ENCODE data around the gene MACROD1. TPM values are rescaled to one million over a fixed set of nuclear protein-coding genes. Genes with fewer than 3 reads are reported as not detected.

MACROD1 gene
- total and polyA plus RNA-seq, 5 donors from 2014 or later = 5.3 to 12.7 (median 6.5) TPM

- no peaks in the 10 kb centered on the region for H3K27me3 ChIP-seq (ENCODE audit: control insufficient read depth, insufficient read depth, low read length)
- ATAC-seq (ENCODE audit: low read depth in 2 of 2) = no peak
- Mint-ChIP-seq H3K4me1 (peaks cover 0 to 11% (median 2%) of the 10 kb centered on the region in 4 donors), H3K27ac (no peak overlapping the region), H3K9me3 (no peaks in the 10 kb centered on the region), H3K4me3 (no peak overlapping the region), H3K27me3 (peaks cover 21% of the 10 kb centered on the region), H3K36me3 (peaks cover 7% of the 10 kb centered on the region)
- no peaks in the 10 kb centered on the region for H3K9me3 ChIP-seq (ENCODE audit: control insufficient read depth in 2 of 2, low read length in 2 of 2)
- H3K4me1 ChIP-seq (ENCODE audit: control insufficient read depth, insufficient read depth, low read length, poor library complexity, severe bottlenecking) = peaks cover 11% of the 10 kb centered on the region
- no peak overlapping the region for H3K27ac ChIP-seq (ENCODE audit: insufficient read depth, low read length, poor library complexity, severe bottlenecking)
- no peak for DNase-seq
- no peaks in the 10 kb centered on the region for H3K36me3 ChIP-seq (ENCODE audit: control insufficient read depth, insufficient read depth, low read length)
- H3K4me3 ChIP-seq (ENCODE audit: low read depth, low read length) = no peak overlapping the region
Observed at GRCh38 chr11:64064374-64065140, 101.4 kb downstream of the MACROD1 start.

- H3K4me1 Mint-ChIP-seq = peaks cover 0 to 11% (median 2%) of the 10 kb centered on the region in 4 donors
- no peak overlapping the region for H3K27ac Mint-ChIP-seq
- Histone ChIP-seq H3K4me3 (ENCODE audit: low read depth, low read length) (no peak overlapping the region), H3K27ac (ENCODE audit: insufficient read depth, low read length, poor library complexity, severe bottlenecking) (no peak overlapping the region), H3K36me3 (ENCODE audit: control insufficient read depth, insufficient read depth, low read length) (no peaks in the 10 kb centered on the region), H3K9me3 (ENCODE audit: control insufficient read depth in 2 of 2, low read length in 2 of 2) (no peaks in the 10 kb centered on the region), H3K27me3 (ENCODE audit: control insufficient read depth, insufficient read depth, low read length) (no peaks in the 10 kb centered on the region), H3K4me1 (ENCODE audit: control insufficient read depth, insufficient read depth, low read length, poor library complexity, severe bottlenecking) (peaks cover 11% of the 10 kb centered on the region)
- no peak overlapping the region for H3K4me3 Mint-ChIP-seq
- H3K36me3 Mint-ChIP-seq = peaks cover 7% of the 10 kb centered on the region
- peaks cover 21% of the 10 kb centered on the region for H3K27me3 Mint-ChIP-seq
- DNase-seq (no peak), ATAC-seq (ENCODE audit: low read depth in 2 of 2) (no peak)
- no peaks in the 10 kb centered on the region for H3K9me3 Mint-ChIP-seq
Observed at GRCh38 chr11:64063777-64064176, 102.1 kb downstream of the MACROD1 start.

- Histone ChIP-seq H3K4me1 (ENCODE audit: control insufficient read depth, insufficient read depth, low read length, poor library complexity, severe bottlenecking) (peaks cover 11% of the 10 kb centered on the region), H3K27me3 (ENCODE audit: control insufficient read depth, insufficient read depth, low read length) (no peaks in the 10 kb centered on the region), H3K4me3 (ENCODE audit: low read depth, low read length) (no peak overlapping the region), H3K27ac (ENCODE audit: insufficient read depth, low read length, poor library complexity, severe bottlenecking) (no peak overlapping the region), H3K36me3 (ENCODE audit: control insufficient read depth, insufficient read depth, low read length) (no peaks in the 10 kb centered on the region), H3K9me3 (ENCODE audit: control insufficient read depth in 2 of 2, low read length in 2 of 2) (no peaks in the 10 kb centered on the region)
- H3K4me3 Mint-ChIP-seq = peak overlapping the region in 2 of 4 donors; percentile 38 to 68
- H3K27ac Mint-ChIP-seq = peak overlapping the region in 1 of 3 donors; percentile 36
- peaks cover 7% of the 10 kb centered on the region for H3K36me3 Mint-ChIP-seq
- H3K9me3 Mint-ChIP-seq = no peaks in the 10 kb centered on the region
- ATAC-seq (ENCODE audit: low read depth in 2 of 2) (no peak), DNase-seq (no peak)
- H3K4me1 Mint-ChIP-seq = peaks cover 0 to 11% (median 2%) of the 10 kb centered on the region in 4 donors
- peaks cover 21% of the 10 kb centered on the region for H3K27me3 Mint-ChIP-seq
Observed at GRCh38 chr11:64062185-64063039, 103.5 kb downstream of the MACROD1 start.

GRCh38 chr11:64060861-64061444 lies 105.0 kb downstream of the MACROD1 start:
- Histone ChIP-seq H3K4me3 (ENCODE audit: low read depth, low read length) (peak overlapping the region; percentile 26), H3K27ac (ENCODE audit: insufficient read depth, low read length, poor library complexity, severe bottlenecking) (no peak overlapping the region), H3K27me3 (ENCODE audit: control insufficient read depth, insufficient read depth, low read length) (no peaks in the 10 kb centered on the region), H3K36me3 (ENCODE audit: control insufficient read depth, insufficient read depth, low read length) (no peaks in the 10 kb centered on the region), H3K4me1 (ENCODE audit: control insufficient read depth, insufficient read depth, low read length, poor library complexity, severe bottlenecking) (peaks cover 11% of the 10 kb centered on the region), H3K9me3 (ENCODE audit: control insufficient read depth in 2 of 2, low read length in 2 of 2) (no peaks in the 10 kb centered on the region)
- H3K27me3 Mint-ChIP-seq = peaks cover 21% of the 10 kb centered on the region
- H3K4me1 Mint-ChIP-seq = peaks cover 0 to 11% (median 2%) of the 10 kb centered on the region in 4 donors
- DNase-seq = peak; percentile 19 to 42 (median 23)
- H3K9me3 Mint-ChIP-seq = no peaks in the 10 kb centered on the region
- H3K4me3 Mint-ChIP-seq = peak overlapping the region; percentile 66 to 84 (median 75)
- H3K36me3 Mint-ChIP-seq = peaks cover 5% of the 10 kb centered on the region
- peak; percentile 15 to 45 for ATAC-seq (ENCODE audit: low read depth in 2 of 2)
- H3K27ac Mint-ChIP-seq = no peak overlapping the region

- peaks cover 5% of the 10 kb centered on the region for H3K36me3 Mint-ChIP-seq
- DNase-seq (no peak), ATAC-seq (ENCODE audit: low read depth in 2 of 2) (no peak)
- H3K4me1 Mint-ChIP-seq = peaks cover 0 to 11% (median 2%) of the 10 kb centered on the region in 4 donors
- H3K9me3 Mint-ChIP-seq = no peaks in the 10 kb centered on the region
- Histone ChIP-seq H3K4me3 (ENCODE audit: low read depth, low read length) (no peak overlapping the region), H3K9me3 (ENCODE audit: control insufficient read depth in 2 of 2, low read length in 2 of 2) (no peaks in the 10 kb centered on the region), H3K4me1 (ENCODE audit: control insufficient read depth, insufficient read depth, low read length, poor library complexity, severe bottlenecking) (peaks cover 11% of the 10 kb centered on the region), H3K27ac (ENCODE audit: insufficient read depth, low read length, poor library complexity, severe bottlenecking) (no peak overlapping the region), H3K36me3 (ENCODE audit: control insufficient read depth, insufficient read depth, low read length) (no peaks in the 10 kb centered on the region), H3K27me3 (ENCODE audit: control insufficient read depth, insufficient read depth, low read length) (no peaks in the 10 kb centered on the region)
- H3K4me3 Mint-ChIP-seq = peak overlapping the region in 2 of 4 donors; percentile 22 to 52
- no peak overlapping the region for H3K27ac Mint-ChIP-seq
- H3K27me3 Mint-ChIP-seq = peaks cover 21% of the 10 kb centered on the region
Observed at GRCh38 chr11:64060263-64060860, 105.6 kb downstream of the MACROD1 start.

GRCh38 chr11:64059339-64060140 lies 106.4 kb downstream of the MACROD1 start:
- Histone ChIP-seq H3K4me1 (ENCODE audit: control insufficient read depth, insufficient read depth, low read length, poor library complexity, severe bottlenecking) (peaks cover 11% of the 10 kb centered on the region), H3K27ac (ENCODE audit: insufficient read depth, low read length, poor library complexity, severe bottlenecking) (no peak overlapping the region), H3K9me3 (ENCODE audit: control insufficient read depth in 2 of 2, low read length in 2 of 2) (no peaks in the 10 kb centered on the region), H3K36me3 (ENCODE audit: control insufficient read depth, insufficient read depth, low read length) (no peaks in the 10 kb centered on the region), H3K27me3 (ENCODE audit: control insufficient read depth, insufficient read depth, low read length) (no peaks in the 10 kb centered on the region), H3K4me3 (ENCODE audit: low read depth, low read length) (no peak overlapping the region)
- DNase-seq (no peak), ATAC-seq (ENCODE audit: low read depth in 2 of 2) (no peak)
- Mint-ChIP-seq H3K27ac (no peak overlapping the region), H3K4me1 (peaks cover 0 to 11% (median 2%) of the 10 kb centered on the region in 4 donors), H3K4me3 (peak overlapping the region in 1 of 4 donors; percentile 52), H3K36me3 (peaks cover 5% of the 10 kb centered on the region), H3K27me3 (peaks cover 16% of the 10 kb centered on the region), H3K9me3 (no peaks in the 10 kb centered on the region)

GRCh38 chr11:64058494-64058893 lies 107.4 kb downstream of the MACROD1 start:
- H3K27me3 ChIP-seq (ENCODE audit: control insufficient read depth, insufficient read depth, low read length) = no peaks in the 10 kb centered on the region
- peak overlapping the region in 1 of 4 donors; percentile 15 for H3K4me3 Mint-ChIP-seq
- H3K4me1 ChIP-seq (ENCODE audit: control insufficient read depth, insufficient read depth, low read length, poor library complexity, severe bottlenecking) = peaks cover 11% of the 10 kb centered on the region
- no peaks in the 10 kb centered on the region for H3K36me3 ChIP-seq (ENCODE audit: control insufficient read depth, insufficient read depth, low read length)
- ATAC-seq (ENCODE audit: low read depth in 2 of 2) = no peak
- H3K27me3 Mint-ChIP-seq = peaks cover 14% of the 10 kb centered on the region
- peaks cover 0 to 11% (median 2%) of the 10 kb centered on the region in 4 donors for H3K4me1 Mint-ChIP-seq
- no peak overlapping the region for H3K27ac ChIP-seq (ENCODE audit: insufficient read depth, low read length, poor library complexity, severe bottlenecking)
- no peak overlapping the region for H3K27ac Mint-ChIP-seq
- peaks cover 5% of the 10 kb centered on the region for H3K36me3 Mint-ChIP-seq
- no peak for DNase-seq
- no peaks in the 10 kb centered on the region for H3K9me3 ChIP-seq (ENCODE audit: control insufficient read depth in 2 of 2, low read length in 2 of 2)
- peaks cover 0 to 2% (median 0%) of the 10 kb centered on the region in 7 donors for H3K9me3 Mint-ChIP-seq
- H3K4me3 ChIP-seq (ENCODE audit: low read depth, low read length) = no peak overlapping the region

All from CD4-positive, CD25-positive, alpha-beta regulatory T cell (primary cell).